Measurements from ENCODE around the gene HLF.

- TF ChIP-seq CTCF (IDR thresholded peaks at IDR 0.05) (no peak), REST (IDR thresholded peaks at IDR 0.05; ENCODE audit: insufficient read depth in 1 of 2, low read depth in 2 of 2, low read length in 1 of 2) (no peak)
These were observed 34.0 kb upstream of the HLF start for GRCh38 chr17:55230716-55231115.

All from Panc1 (cell line).